Measurements from ENCODE around the gene SOX6. TPM values are rescaled to one million over a fixed set of nuclear protein-coding genes. Genes with fewer than 3 reads are reported as not detected.

Gene SOX6
- total RNA-seq, 1 donor from 2014 or later: under 0.01 TPM

- DNase-seq (ENCODE audit: low read depth in 2 of 2): no peak
These were observed 9.4 kb upstream of the SOX6 start for GRCh38 chr11:16365581-16366228.

GRCh38 chr11:16364254-16364653, 7.9 kb upstream of the SOX6 start:
- no peak for DNase-seq (ENCODE audit: low read depth in 2 of 2)

- DNase-seq (ENCODE audit: low read depth in 2 of 2): no peak
These were observed 7.4 kb upstream of the SOX6 start for GRCh38 chr11:16363706-16364105.

GRCh38 chr11:16361108-16361865, 4.9 kb upstream of the SOX6 start:
- no peak for DNase-seq (ENCODE audit: low read depth in 2 of 2)

GRCh38 chr11:16359369-16359768, 3.0 kb upstream of the SOX6 start:
- DNase-seq (ENCODE audit: low read depth in 2 of 2): no peak

GRCh38 chr11:16358726-16359125, 2.4 kb upstream of the SOX6 start:
- DNase-seq (ENCODE audit: low read depth in 2 of 2): no peak

- no peak for DNase-seq (ENCODE audit: low read depth in 2 of 2)
These were observed 1.4 kb upstream of the SOX6 start for GRCh38 chr11:16357775-16358174.

- DNase-seq (ENCODE audit: low read depth in 2 of 2): no peak
These were observed 531 bp upstream of the SOX6 start for GRCh38 chr11:16356761-16357393.

- no peak for DNase-seq (ENCODE audit: low read depth in 2 of 2)
These were observed 3.6 kb downstream of the SOX6 start for GRCh38 chr11:16352707-16353106.

- DNase-seq (ENCODE audit: low read depth in 2 of 2): no peak
These were observed 6.2 kb downstream of the SOX6 start for GRCh38 chr11:16350125-16350524.

- no peak for DNase-seq (ENCODE audit: low read depth in 2 of 2)
These were observed 8.2 kb downstream of the SOX6 start for GRCh38 chr11:16347928-16348685.

GRCh38 chr11:16346975-16347374, 9.4 kb downstream of the SOX6 start:
- no peak for DNase-seq (ENCODE audit: low read depth in 2 of 2)

- no peak for DNase-seq (ENCODE audit: low read depth in 2 of 2)
These were observed 14.5 kb downstream of the SOX6 start for GRCh38 chr11:16341853-16342252.

GRCh38 chr11:16338393-16338792, 18.0 kb downstream of the SOX6 start:
- no peak for DNase-seq (ENCODE audit: low read depth in 2 of 2)

- DNase-seq (ENCODE audit: low read depth in 2 of 2): no peak
These were observed 18.7 kb downstream of the SOX6 start for GRCh38 chr11:16337421-16338213.

GRCh38 chr11:16336721-16337120, 19.6 kb downstream of the SOX6 start:
- DNase-seq (ENCODE audit: low read depth in 2 of 2): no peak

GRCh38 chr11:16336204-16336603, 20.1 kb downstream of the SOX6 start:
- no peak for DNase-seq (ENCODE audit: low read depth in 2 of 2)

GRCh38 chr11:16335236-16335962, 20.9 kb downstream of the SOX6 start:
- DNase-seq (ENCODE audit: low read depth in 2 of 2): no peak

- DNase-seq (ENCODE audit: low read depth in 2 of 2): no peak
These were observed 29.6 kb downstream of the SOX6 start for GRCh38 chr11:16326679-16327297.

GRCh38 chr11:16322190-16322589, 34.2 kb downstream of the SOX6 start:
- DNase-seq (ENCODE audit: low read depth in 2 of 2): no peak

All from lung microvascular endothelial cell (primary cell).